Inflammatory macrophage (primary cell): ENCODE results near the gene PLCL1.

Experiments
- DNase-seq, 2 donors: peaks; one replicate each; pipeline ENCODE4 v3.0.0-alpha.2; 2020 to 2022

PLCL1 gene

GRCh38 chr2:197888321-197888720 lies 83.9 kb downstream of the PLCL1 start:
- peak; percentile 74 to 77 for DNase-seq

GRCh38 chr2:197889041-197889440 lies 84.6 kb downstream of the PLCL1 start:
- DNase-seq, result peak; percentile 93 to 95

GRCh38 chr2:197890168-197890567 lies 85.8 kb downstream of the PLCL1 start:
- peak; percentile 21 to 25 for DNase-seq

- no peak for DNase-seq
Observed at GRCh38 chr2:197891897-197892442, 87.6 kb downstream of the PLCL1 start.

DNA sequence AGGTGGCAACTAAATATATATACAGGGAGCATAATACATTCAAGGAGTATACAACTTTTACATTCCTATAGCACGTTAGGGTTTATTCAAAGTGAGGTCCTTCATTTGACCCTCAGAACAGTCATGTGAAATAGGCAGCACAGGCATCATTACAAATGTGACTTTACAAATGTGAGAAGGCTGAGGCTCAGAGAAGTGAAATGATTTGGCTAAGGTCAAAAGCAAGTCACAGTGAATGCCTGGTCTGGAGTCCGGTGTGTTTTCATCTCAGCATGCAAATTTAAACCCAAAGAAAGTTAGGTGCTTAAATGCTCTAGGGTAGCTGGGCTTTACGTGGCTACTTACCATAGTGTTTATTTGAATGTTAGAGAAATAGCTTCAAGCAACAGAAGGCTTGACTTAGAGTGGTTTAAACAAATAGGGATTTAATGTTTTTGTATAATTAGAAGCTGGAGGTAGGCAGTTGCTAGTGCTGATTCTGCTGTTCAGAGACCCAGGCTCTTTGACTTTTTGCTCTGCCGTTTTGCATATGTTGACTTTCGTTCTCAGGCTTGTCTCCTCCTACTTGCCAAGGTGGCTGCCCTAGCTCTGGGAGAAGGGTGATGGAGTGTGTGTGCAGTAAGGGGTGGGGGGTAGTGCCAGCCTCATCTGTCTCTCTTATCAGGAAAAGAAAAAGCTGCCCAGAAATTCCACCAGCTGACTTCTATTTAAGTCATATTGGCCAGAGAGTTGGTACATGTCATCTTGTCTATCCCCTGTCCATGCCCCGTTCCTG lies 89.2 kb downstream of the PLCL1 start:
- no peak for DNase-seq

DNA sequence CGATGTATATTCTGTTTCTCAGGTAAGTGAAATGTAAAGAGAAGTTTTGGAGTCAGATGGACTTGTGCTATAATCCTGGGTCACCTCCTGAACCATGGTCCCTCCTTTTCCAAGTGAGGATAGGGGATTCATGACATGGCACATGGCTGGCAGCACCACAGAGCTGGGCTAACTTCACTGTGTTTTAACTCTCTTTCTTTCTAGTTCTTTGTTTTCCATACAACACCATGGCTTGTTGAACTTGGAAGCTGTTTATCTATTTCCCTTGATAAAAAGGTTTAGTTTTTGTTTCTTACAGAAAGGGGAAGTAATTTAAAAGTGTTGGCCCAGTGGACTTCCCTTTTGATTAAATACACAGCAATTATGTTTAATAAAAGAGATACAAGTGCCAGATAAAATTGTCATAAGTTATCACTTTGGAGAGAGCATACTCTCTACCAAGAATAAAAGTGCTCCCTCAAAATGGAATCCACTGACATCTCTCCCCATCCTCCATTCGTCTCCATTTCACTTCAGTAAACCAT lies 90.4 kb downstream of the PLCL1 start:
- DNase-seq, result peak in 1 of 2 donors; percentile 31

DNA sequence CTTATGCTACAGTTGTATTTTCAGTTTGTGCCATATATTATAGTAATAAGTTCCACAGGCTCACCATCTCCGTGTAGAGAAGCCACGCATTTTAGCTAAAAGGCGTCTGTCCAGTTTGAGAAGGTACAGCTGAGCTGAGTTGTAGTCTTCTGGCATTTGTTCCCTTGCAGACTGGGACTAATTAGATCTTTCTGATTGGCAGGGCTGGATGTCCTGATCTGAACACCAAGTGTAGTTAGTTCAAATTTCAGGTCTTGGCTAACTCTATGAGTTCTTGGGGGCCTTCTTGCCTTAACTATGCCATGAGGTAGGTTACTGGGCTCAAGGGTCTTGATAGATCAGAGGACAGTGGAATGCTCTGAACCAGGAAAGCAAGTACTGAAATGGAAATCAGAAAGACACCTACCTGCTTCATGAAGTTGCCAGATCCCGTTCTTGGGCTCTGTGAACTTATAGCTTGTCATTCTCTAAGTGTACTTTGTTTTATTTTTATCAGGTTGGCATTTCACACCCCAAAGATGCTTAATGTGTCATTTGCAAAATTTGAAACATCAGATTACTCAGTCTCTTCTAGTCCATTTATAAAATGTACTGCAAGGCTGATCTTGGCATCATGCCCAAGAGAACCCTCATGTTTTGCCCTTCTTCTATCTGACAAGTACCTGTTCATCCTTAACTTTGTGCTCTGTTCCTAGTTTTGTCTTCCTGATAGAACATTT lies 93.7 kb downstream of the PLCL1 start:
- no peak for DNase-seq

- DNase-seq, result peak; percentile 87 to 90
Observed at GRCh38 chr2:197904446-197904845, 100.1 kb downstream of the PLCL1 start.

GRCh38 chr2:197908156-197908555 lies 103.8 kb downstream of the PLCL1 start:
- no peak for DNase-seq

- peak in 1 of 2 donors; percentile 46 for DNase-seq
Observed at GRCh38 chr2:197908990-197909776, 104.8 kb downstream of the PLCL1 start.

DNA sequence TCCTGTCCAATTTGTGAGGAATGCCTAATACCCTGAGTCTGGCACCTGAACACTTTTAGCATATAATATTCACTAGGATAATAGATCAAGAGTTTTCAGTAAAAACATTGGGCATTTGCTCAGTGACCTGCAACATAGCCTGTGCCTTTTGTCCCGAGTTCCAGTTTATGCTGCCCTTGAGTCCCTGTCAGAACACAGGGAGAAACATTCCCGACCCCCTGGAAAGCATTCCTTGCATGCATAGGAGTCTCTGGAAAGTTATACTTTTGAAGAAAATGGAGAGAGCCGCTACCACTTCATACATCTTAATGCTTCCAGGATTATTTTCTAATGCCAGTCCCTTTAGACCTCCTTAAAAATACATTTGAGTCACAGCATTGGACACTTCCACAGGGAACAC lies 107.3 kb downstream of the PLCL1 start:
- no peak for DNase-seq

DNA sequence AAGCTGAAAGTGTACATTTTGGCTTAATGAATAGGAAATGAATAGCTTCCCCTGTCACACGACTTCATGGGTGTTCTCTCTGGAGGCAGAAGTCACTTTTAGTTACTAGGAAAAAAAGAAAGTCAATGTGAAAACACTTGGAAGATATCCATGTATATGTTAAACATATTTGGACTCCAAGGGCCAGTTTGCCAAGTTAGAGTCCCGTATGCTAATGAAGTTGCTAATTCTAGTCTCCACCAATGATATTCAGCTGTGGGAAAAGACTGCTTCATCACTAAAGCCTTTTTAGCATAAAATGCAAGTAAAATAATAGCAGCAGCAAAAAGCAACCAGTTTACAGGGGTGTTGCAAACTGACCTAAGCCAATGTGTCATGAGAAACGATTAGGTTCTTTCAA lies 108.7 kb downstream of the PLCL1 start:
- DNase-seq, result no peak

DNA sequence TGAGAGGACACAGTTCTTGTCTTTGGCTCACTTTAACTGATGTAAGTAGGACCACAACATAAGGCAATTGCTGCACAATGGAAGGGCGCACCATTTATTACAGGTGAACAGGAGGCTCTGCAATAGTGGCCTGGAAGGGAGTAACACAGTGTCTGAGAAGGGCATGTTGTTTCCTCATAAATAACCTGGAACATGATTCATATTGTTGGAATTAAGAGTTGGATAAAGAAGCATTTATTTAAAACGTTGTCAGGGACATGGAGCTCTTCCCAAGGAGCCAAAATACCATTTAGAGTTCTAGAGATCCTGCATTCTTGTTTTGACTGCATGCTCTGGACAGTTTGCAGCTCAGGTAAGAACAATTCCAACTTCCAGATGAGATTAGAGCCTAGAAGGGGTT lies 110.4 kb downstream of the PLCL1 start:
- DNase-seq, result no peak

DNA sequence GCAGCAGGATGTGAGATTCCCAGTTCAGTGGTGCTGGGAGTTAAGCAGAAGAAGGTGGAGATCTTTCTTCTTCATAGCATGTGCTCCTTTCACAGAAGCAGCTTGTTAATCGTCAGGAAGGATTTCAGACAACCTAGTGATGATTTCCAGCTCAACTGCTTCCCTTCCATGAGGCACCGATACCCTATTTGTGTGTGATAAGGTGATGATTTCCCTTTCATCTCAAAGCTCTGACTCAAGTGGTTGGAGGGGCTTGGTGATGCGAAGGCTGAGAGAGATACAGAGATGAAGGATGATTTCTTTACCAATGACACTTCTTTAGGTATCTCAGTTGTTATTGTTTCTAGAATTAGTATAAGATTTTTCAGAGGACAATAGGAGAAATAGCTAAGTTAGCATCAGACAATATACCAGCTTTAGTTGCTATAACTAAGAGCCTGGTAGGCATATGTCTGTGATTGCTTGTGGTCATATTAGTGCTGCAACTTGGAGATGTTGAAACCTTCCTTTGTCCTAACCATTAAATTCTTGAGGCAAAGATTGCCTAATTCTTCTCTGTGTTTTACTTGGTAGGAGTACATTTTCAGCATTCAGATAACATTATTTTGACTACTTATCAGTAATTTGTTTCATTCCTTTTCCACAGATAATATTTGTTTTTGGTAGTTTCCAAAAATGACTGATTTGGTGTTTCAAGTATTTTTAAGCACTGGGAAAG lies 111.3 kb downstream of the PLCL1 start:
- DNase-seq, result peak; percentile 74 to 91

GRCh38 chr2:197919487-197919886 lies 115.1 kb downstream of the PLCL1 start:
- peak; percentile 43 to 66 for DNase-seq

GRCh38 chr2:197920088-197920487 lies 115.7 kb downstream of the PLCL1 start:
- no peak for DNase-seq

DNA sequence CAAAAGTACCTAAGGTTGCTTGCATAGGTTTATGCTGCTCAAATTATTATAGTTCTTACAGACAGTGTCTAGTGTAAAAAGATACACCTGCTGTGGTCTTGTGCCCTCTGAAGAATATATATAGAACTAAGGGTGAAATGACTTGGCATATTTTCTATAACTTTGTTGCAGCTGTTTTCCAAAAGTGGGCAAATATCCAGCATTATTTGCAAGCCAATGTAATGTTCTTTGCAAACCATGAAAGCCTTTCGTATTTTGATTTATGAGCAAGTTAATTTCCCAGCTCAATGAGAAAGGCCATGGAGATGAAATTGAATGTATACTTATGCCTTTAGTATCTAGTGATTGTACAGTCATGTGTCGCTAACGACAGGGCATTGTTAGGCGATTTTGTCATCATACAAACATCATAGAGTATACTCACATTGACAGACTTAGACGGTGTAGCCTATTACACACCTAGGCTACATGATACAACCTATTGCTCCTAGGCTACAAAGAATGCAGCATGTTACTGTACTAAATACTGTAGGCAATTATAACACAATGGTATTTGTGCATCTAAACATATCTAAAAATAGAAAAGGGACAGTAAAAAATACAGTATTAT lies 116.3 kb downstream of the PLCL1 start:
- DNase-seq, result no peak

DNA sequence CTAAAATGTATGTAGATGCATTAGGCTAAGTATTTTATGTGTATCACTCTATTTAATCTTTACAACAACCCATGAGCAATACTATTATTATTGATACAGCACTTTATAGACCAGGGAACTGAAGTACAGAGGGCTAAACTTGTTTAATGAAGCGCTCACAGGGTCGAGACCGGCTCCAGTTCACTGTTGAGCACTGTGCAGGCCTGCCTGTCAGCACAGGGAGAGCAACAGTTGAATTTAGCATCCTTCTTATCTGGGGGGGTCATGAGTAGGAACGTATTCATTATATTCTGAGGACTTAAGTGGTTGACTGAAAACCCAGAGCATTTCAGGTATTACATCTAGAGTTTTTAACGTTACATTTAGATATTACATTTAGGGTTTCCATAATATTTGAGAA lies 120.1 kb downstream of the PLCL1 start:
- DNase-seq, result no peak

DNA sequence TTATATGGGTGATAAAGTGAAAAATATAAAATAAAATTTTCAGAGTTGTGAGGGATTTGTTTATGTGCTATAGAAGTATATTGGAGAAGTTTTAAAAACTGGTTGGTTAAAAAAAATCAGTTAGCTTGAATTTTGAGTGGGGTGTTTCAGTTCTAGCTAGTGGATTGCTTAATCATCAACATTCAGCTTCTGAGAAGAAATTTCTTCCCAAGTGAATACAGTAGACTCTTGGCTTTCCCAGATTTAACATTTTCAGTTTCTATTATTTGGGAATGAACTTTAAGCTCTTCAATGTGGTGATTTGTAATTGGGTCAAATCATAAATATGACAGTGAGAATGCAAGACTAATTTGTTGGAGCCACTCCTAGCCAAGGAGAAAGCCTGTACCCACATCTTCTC lies 120.8 kb downstream of the PLCL1 start:
- no peak for DNase-seq

- no peak for DNase-seq
Observed at GRCh38 chr2:197925976-197926375, 121.6 kb downstream of the PLCL1 start.

DNA sequence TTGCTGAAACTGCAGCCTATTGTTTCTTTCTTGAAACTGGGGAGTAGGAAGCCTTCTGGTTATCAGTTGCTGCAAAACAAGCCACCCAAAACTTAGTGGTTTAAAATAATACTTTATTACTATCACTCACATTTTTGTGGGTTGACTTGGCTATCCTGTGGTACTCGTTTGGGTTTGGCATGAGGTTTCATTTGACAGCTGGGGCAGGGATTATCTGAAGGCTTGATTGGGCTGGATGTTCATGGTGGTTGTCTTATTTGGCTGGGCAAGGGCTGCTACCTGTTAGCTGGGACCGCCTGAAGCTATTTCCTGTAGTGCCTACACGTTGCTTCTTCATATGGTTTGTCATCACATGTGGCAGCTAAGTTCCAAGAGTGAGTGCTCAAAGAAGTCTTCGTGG lies 122.3 kb downstream of the PLCL1 start:
- DNase-seq, result no peak

DNA sequence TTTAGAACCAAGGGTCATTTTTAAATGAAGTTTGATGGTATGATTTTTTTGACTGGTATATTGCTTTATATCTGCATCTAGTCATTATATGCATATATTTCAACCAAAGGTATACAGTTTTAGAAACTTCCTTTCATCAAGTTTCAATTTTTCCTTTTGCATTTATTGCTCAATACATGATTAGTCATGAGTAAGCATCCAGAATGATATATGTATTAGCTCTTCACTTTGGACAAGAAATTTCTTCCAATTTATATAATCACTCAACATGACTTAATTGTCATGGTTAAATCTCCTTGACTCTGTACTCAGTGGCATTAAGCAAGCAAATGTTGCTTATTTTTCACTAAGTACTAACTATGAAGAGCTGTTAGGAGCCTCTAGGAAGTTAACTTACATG lies 123.6 kb downstream of the PLCL1 start:
- DNase-seq, result peak in 1 of 2 donors; percentile 6
